Endometrial microvascular endothelial cells (primary cell): ENCODE results near the gene HEATR3. TPM values are rescaled to one million over a fixed set of nuclear protein-coding genes. Genes with fewer than 3 reads are reported as not detected.
"Not testable (repeated sequence)": the region's sequence is repeated elsewhere in the genome, so short reads cannot be mapped to it uniquely, and the experiment has no call there.

Experiments
- in situ Hi-C: cut with HindIII; loops from 2 replicates; pipeline ENCODE4 v1.10.0; 2017; ENCODE audit warnings: low sequenced_read_pairs, low pct_unique_long_range_greater_than_20kb; ENCODE audit errors: inconsistent ontology term
- total RNA-seq: library from RNA; depleted of rRNA; stranded (reverse); fragments of >200 nt; gene quantifications from one replicate; pipeline ENCODE4 v1.2.3, GENCODE V29; 2015; ENCODE audit errors: inconsistent ontology term

The HEATR3 gene
- total RNA-seq, 1 donor from 2014 or later: 29.7 TPM

- in situ Hi-C loops: no loop called here
Observed at GRCh38 chr16:50092891-50093290, 27.1 kb downstream of the HEATR3 start.

GRCh38 chr16:50093607-50094539, 28.1 kb downstream of the HEATR3 start:
- in situ Hi-C loops: no loop called here

DNA sequence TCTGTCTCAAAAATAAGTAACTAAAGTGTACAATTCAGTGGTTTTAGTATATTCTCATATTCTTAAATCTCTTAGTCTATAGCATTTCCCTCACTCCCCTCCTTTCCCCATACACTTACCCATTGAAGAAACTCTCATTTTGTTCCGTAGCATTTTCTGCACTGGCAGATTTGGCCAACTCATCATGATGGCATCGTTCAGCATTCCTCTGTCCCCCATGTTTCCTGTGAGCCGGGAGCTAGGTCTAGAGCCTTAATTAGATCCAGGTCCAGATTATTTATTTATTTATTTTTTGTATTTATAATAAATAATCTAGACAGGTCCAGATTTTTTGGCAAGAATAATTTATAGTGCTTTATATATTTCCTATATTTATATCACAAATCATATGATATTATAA, 31.0 kb downstream of the HEATR3 start:
- in situ Hi-C loops: no loop called here

- in situ Hi-C loops: loop anchor here (25.0 kb wide), 1 partner anchor 112 kb away; no protein-coding TSS in a partner anchor
Observed at GRCh38 chr16:50099957-50100648, 34.3 kb downstream of the HEATR3 start.

- in situ Hi-C loops: loop anchor here (25.0 kb wide), 1 partner anchor 110 kb away; no protein-coding TSS in a partner anchor
Observed at GRCh38 chr16:50102051-50102746, 36.4 kb downstream of the HEATR3 start.

DNA sequence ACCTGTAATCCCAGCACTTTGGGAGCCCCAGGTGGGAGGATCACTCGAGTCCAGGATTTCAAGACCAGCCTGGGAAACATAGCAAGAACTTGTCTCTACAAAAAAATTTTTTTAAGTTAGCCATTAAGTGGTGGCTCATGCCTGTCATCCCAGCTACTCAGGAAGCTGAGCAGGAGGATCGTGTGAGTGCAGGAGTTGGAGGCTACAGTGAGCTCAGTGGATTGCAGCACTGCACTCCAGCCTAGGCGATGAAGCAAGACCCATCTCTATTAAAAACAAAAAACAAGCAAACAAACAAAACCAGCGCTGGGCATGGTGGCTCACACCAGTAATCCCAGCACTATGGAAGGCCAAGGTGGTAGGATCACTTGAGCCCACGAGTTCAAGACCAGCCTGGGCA, 38.0 kb downstream of the HEATR3 start:
- in situ Hi-C loops: loop anchor here (25.0 kb wide), 1 partner anchor 109 kb away; no protein-coding TSS in a partner anchor

GRCh38 chr16:50114357-50115129, 48.8 kb downstream of the HEATR3 start:
- in situ Hi-C loops: loop anchor here (25.0 kb wide), 1 partner anchor 98 kb away; no protein-coding TSS in a partner anchor

GRCh38 chr16:50120711-50121110, 54.9 kb downstream of the HEATR3 start:
- in situ Hi-C loops: loop anchor here (25.0 kb wide), 1 partner anchor 92 kb away; no protein-coding TSS in a partner anchor

GRCh38 chr16:50121278-50121677, 55.5 kb downstream of the HEATR3 start:
- in situ Hi-C loops: loop anchor here (25.0 kb wide), 1 partner anchor 91 kb away; no protein-coding TSS in a partner anchor

GRCh38 chr16:50121721-50122445, 56.1 kb downstream of the HEATR3 start:
- in situ Hi-C loops: loop anchor here (25.0 kb wide), 1 partner anchor 90 kb away; no protein-coding TSS in a partner anchor

DNA sequence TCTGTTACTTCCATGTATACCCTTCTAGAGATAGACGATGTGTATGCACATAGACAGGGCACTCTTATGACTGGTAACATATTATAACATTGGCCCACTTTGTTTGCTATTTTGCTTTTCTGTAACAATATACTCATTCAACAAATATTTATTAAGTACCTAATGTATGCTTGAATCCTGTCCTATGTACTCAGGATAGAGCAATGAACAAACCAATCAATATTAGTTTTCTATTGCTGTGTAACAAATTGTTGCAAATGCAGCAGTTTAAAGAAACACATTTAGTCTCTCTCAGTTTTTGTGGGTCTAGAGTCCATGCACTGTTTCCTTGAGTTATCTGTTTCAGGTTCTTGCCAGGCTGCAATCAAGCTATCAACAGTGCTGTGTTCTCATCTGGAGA, 57.6 kb downstream of the HEATR3 start:
- in situ Hi-C loops: loop anchor here (25.0 kb wide), 1 partner anchor 89 kb away; no protein-coding TSS in a partner anchor

- in situ Hi-C loops: loop anchor here (25.0 kb wide), 1 partner anchor 88 kb away; no protein-coding TSS in a partner anchor
Observed at GRCh38 chr16:50124769-50125168, 59.0 kb downstream of the HEATR3 start.

- in situ Hi-C loops: no loop called here
Observed at GRCh38 chr16:50126183-50126582, 60.4 kb downstream of the HEATR3 start.

- in situ Hi-C loops: not testable (repeated sequence)
Observed at GRCh38 chr16:50132571-50132970, 66.8 kb downstream of the HEATR3 start.

DNA sequence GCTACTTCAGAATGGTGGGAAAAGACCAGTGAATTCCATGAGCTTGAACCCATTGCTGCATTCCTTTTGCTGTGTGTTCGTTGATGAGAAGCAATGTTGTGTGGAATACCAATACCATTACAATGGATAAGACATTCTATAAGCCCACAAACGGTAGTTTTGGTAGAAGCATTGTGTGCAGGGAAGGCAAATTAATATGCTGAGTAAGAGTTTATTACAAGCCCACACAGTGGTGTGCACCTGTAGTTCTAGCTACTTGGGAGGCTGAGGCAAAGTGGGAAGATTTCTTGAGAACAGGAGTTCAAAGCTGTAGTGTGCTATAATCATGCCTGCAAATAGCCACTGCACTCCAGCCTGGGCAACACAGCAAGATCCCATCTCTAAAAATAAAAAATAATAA, 67.4 kb downstream of the HEATR3 start:
- in situ Hi-C loops: no loop called here

GRCh38 chr16:50136399-50136798, 70.6 kb downstream of the HEATR3 start:
- in situ Hi-C loops: no loop called here

GRCh38 chr16:50137268-50137667, 71.5 kb downstream of the HEATR3 start:
- in situ Hi-C loops: no loop called here
